ELF-1 (cell line): Measurements from ENCODE around the gene CRIM1.
A peak's percentile ranks its signal among the peaks of the same experiment; 100 is the strongest.

Experiments used
- DNase-seq: peaks from one replicate; pipeline ENCODE4 v3.0.0-alpha.2; 2016; ENCODE audit warnings: low read depth, low spot score

Gene CRIM1

GRCh38 chr2:36455788-36456187 is 100.2 kb downstream of the CRIM1 start:
- DNase-seq: no peak

GRCh38 chr2:36456227-36457175 is 100.9 kb downstream of the CRIM1 start:
- no peak for DNase-seq

DNA sequence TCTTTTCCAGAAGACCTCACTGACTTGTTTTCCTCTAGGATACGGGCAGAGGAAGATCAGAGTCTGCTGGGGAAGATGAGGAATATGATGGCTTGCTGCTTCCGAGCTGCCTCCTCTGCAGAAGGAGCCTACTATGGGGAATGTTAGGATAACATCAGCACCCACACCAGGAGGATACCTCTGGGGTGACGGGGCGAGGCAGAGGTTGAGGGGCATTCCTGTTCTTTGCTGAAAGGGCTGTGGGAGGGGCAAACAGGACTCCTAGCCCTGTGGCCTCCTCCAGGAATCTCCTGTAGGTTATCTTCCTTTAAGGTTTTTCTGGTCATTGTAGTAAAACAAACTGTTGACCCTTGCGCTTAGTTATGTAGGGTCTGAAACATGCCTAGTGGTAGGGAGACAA is 102.5 kb downstream of the CRIM1 start:
- no peak for DNase-seq

DNA sequence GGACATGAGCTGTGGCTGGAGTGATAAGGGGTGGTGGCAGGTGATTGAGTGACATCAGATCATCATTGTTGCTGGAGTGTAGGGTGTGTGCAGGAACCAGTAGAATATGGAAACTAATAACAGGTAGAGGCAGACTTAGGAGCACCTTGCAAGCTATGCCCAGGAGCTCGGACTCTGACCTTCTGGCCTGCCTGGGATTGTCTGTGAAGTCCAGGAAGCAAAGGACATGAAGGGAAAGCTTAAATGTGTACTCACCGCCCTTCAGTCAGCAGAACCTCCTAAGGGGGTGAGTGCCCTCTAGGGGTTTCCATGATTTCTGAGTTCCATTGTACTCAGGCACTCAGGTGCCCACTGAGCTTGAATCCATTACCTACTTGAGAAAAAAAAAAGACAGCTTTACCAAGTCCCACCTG is 104.2 kb downstream of the CRIM1 start:
- DNase-seq: peak; percentile 80

GRCh38 chr2:36461039-36461681 is 105.6 kb downstream of the CRIM1 start:
- no peak for DNase-seq

GRCh38 chr2:36462311-36462935 is 106.8 kb downstream of the CRIM1 start:
- DNase-seq: no peak

GRCh38 chr2:36463365-36463764 is 107.8 kb downstream of the CRIM1 start:
- no peak for DNase-seq

GRCh38 chr2:36464006-36464721 is 108.6 kb downstream of the CRIM1 start:
- no peak for DNase-seq

- DNase-seq: no peak
Observed at GRCh38 chr2:36466135-36466534, 110.6 kb downstream of the CRIM1 start.

- no peak for DNase-seq
Observed at GRCh38 chr2:36468463-36469105, 113.0 kb downstream of the CRIM1 start.

GRCh38 chr2:36469106-36469477 is 113.5 kb downstream of the CRIM1 start:
- no peak for DNase-seq

DNA sequence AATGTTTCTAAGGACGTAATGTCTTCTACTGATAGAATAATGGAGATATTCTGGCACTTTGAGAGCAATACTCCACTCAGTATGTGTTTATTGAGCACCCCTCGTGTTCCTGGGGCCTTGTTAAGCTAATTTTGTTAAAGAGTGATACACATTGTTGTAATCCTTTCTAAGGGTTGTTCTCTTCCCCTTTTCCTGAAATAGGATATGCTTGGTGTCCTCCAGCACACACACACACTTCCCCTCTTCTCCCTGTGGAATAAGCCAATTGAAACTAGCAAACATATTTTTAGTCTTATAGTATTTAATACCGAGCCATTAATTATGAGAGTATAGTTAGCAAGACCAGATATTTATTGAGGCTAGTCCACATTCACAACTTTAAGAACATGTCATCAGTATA is 114.1 kb downstream of the CRIM1 start:
- DNase-seq: no peak

GRCh38 chr2:36473230-36473629 is 117.7 kb downstream of the CRIM1 start:
- no peak for DNase-seq

GRCh38 chr2:36476411-36476810 is 120.8 kb downstream of the CRIM1 start:
- no peak for DNase-seq

DNA sequence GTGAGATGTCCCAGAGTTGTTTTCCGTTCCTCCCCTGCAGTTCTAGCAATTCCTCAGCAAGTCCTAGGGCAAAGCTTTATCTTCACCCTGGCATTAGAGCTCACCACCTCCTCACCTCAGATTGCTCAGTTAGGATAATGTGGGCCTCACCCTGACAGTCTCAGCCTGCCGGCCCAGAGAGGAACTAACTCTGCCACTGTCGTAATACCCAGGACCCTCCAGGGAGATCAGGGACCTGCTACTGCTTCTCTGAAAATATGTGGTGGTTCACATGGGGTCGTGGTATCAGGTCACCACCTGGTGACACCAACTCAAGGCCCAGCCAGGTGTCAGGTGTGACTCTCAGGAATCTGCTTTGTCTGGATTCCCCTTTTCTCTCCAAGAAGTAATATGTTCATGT is 121.7 kb downstream of the CRIM1 start:
- DNase-seq: no peak

- DNase-seq: no peak
Observed at GRCh38 chr2:36477746-36478145, 122.2 kb downstream of the CRIM1 start.

GRCh38 chr2:36478332-36478738 is 122.8 kb downstream of the CRIM1 start:
- no peak for DNase-seq

- DNase-seq: no peak
Observed at GRCh38 chr2:36478999-36479398, 123.4 kb downstream of the CRIM1 start.

- DNase-seq: no peak
Observed at GRCh38 chr2:36479406-36479805, 123.8 kb downstream of the CRIM1 start.

GRCh38 chr2:36480028-36480427 is 124.5 kb downstream of the CRIM1 start:
- DNase-seq: no peak

- no peak for DNase-seq
Observed at GRCh38 chr2:36480636-36481035, 125.1 kb downstream of the CRIM1 start.
